ENCODE measurements around the gene IFT57. TPM values are rescaled to one million over a fixed set of nuclear protein-coding genes. Genes with fewer than 3 reads are reported as not detected.

Gene IFT57
- total RNA-seq, 1 donor from 2014 or later, result 27.5 TPM

DNA sequence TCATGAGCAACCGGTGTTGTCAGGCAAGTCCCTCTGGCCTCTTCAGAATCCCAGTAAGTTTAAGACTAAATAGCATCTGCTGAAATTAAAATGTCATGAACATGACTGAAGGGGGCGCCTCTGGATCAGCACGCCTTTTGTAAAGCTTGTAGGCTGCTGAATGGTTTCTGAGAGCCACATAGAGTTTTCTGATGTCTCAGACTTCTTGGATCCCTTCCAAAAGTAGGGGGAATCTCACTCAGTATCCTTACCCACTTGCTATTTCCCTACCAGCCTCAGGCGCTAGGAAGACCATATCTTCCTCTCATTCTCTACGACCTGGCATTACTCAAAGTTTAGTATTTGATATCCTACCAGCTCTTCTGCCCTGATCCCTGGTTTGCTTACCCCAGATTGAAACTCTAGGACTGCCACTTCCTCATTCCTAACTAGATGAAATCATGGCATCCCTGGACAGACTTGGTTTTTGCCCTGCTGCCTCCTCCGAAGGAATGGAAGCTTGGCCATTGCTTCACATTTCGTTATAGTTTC lies 68.7 kb downstream of the IFT57 start:
- H3K4me3 Mint-ChIP-seq (ENCODE audit: unreplicated experiment), result no peak overlapping the region
- FAIRE-seq (no peak), DNase-seq (ENCODE audit: low read depth) (peak; percentile 49)
- H3K79me2 ChIP-seq (ENCODE audit: insufficient read depth, low read length), result no peaks in the 10 kb centered on the region
- H3K9ac ChIP-seq (ENCODE audit: low read length), result no peak overlapping the region
- no peaks in the 10 kb centered on the region for H4K20me1 ChIP-seq (ENCODE audit: insufficient read depth, low read length)
- H3K27me3 ChIP-seq (ENCODE audit: insufficient read depth, low read length), result no peaks in the 10 kb centered on the region
- H3K9me3 Mint-ChIP-seq (ENCODE audit: unreplicated experiment), result no peaks in the 10 kb centered on the region
- no peaks in the 10 kb centered on the region for H3K36me3 Mint-ChIP-seq (ENCODE audit: low read depth, unreplicated experiment)
- peaks cover 5% of the 10 kb centered on the region for H3K4me1 ChIP-seq (ENCODE audit: insufficient read depth, low read length)
- no peaks in the 10 kb centered on the region for H3K27me3 Mint-ChIP-seq (ENCODE audit: low read depth, unreplicated experiment)
- no peak for TF ChIP-seq EZH2 (IDR thresholded peaks at IDR 0.05; ENCODE audit: insufficient read depth, low read length)
- TF ChIP-seq, protein P1, sequence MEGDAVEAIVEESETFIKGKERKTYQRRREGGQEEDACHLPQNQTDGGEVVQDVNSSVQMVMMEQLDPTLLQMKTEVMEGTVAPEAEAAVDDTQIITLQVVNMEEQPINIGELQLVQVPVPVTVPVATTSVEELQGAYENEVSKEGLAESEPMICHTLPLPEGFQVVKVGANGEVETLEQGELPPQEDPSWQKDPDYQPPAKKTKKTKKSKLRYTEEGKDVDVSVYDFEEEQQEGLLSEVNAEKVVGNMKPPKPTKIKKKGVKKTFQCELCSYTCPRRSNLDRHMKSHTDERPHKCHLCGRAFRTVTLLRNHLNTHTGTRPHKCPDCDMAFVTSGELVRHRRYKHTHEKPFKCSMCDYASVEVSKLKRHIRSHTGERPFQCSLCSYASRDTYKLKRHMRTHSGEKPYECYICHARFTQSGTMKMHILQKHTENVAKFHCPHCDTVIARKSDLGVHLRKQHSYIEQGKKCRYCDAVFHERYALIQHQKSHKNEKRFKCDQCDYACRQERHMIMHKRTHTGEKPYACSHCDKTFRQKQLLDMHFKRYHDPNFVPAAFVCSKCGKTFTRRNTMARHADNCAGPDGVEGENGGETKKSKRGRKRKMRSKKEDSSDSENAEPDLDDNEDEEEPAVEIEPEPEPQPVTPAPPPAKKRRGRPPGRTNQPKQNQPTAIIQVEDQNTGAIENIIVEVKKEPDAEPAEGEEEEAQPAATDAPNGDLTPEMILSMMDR (IDR thresholded peaks at IDR 0.05; ENCODE audit: insufficient read depth, low read depth, low read length), result peak; percentile 38
- no peaks in the 10 kb centered on the region for H3K9me3 ChIP-seq (ENCODE audit: insufficient read depth, low read depth, low read length)
- H3K4me1 Mint-ChIP-seq (ENCODE audit: low read depth, unreplicated experiment), result peaks cover 10% of the 10 kb centered on the region
- no peak overlapping the region for H3K27ac ChIP-seq (ENCODE audit: low read depth, low read length)
- no peak overlapping the region for H3K4me3 ChIP-seq (ENCODE audit: insufficient read depth, low read depth, low read length)
- peak overlapping the region; percentile 98 for H3K27ac Mint-ChIP-seq (ENCODE audit: unreplicated experiment)
- H3K36me3 ChIP-seq (ENCODE audit: insufficient read depth, low read length), result no peaks in the 10 kb centered on the region
- H2AFZ ChIP-seq (ENCODE audit: low read depth, low read length), result no peak overlapping the region
- H3K4me2 ChIP-seq (ENCODE audit: low read length), result peak overlapping the region; percentile 32

DNA sequence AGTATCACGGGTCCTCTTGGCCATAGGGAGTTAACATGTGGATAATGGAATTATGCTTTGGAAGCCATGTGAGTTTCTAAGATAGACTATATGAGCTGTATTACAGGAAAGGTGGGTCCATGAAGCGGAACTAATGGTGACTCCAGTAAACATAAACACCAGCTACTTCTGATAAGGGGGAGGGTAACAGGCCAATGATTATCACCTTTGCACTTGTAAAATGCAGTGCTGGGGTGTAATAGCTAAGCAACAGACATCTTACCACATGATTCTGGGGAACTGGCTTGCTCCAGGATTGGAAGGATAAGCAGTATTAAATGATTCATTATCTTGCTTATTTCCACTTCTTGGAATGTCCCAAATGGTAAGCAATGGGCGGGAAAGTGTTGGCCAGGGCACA lies 70.0 kb downstream of the IFT57 start:
- Mint-ChIP-seq H3K9me3 (ENCODE audit: unreplicated experiment) (no peaks in the 10 kb centered on the region), H3K4me1 (ENCODE audit: low read depth, unreplicated experiment) (peaks cover 10% of the 10 kb centered on the region), H3K27me3 (ENCODE audit: low read depth, unreplicated experiment) (no peaks in the 10 kb centered on the region), H3K27ac (ENCODE audit: unreplicated experiment) (no peak overlapping the region), H3K36me3 (ENCODE audit: low read depth, unreplicated experiment) (no peaks in the 10 kb centered on the region), H3K4me3 (ENCODE audit: unreplicated experiment) (no peak overlapping the region)
- no peak overlapping the region for H3K9ac ChIP-seq (ENCODE audit: low read length)
- TF ChIP-seq, protein P1 (IDR thresholded peaks at IDR 0.05; ENCODE audit: insufficient read depth, low read depth, low read length), result no peak
- no peak for TF ChIP-seq EZH2 (IDR thresholded peaks at IDR 0.05; ENCODE audit: insufficient read depth, low read length)
- FAIRE-seq, result no peak
- H2AFZ ChIP-seq (ENCODE audit: low read depth, low read length), result no peak overlapping the region
- no peaks in the 10 kb centered on the region for H4K20me1 ChIP-seq (ENCODE audit: insufficient read depth, low read length)
- no peak overlapping the region for H3K4me3 ChIP-seq (ENCODE audit: insufficient read depth, low read depth, low read length)
- no peak for DNase-seq (ENCODE audit: low read depth)
- H3K4me1 ChIP-seq (ENCODE audit: insufficient read depth, low read length), result peaks cover 5% of the 10 kb centered on the region
- H3K27me3 ChIP-seq (ENCODE audit: insufficient read depth, low read length), result no peaks in the 10 kb centered on the region
- H3K36me3 ChIP-seq (ENCODE audit: insufficient read depth, low read length), result no peaks in the 10 kb centered on the region
- H3K9me3 ChIP-seq (ENCODE audit: insufficient read depth, low read depth, low read length), result no peaks in the 10 kb centered on the region
- H3K79me2 ChIP-seq (ENCODE audit: insufficient read depth, low read length), result no peaks in the 10 kb centered on the region
- H3K4me2 ChIP-seq (ENCODE audit: low read length), result no peak overlapping the region
- H3K27ac ChIP-seq (ENCODE audit: low read depth, low read length), result no peak overlapping the region

DNA sequence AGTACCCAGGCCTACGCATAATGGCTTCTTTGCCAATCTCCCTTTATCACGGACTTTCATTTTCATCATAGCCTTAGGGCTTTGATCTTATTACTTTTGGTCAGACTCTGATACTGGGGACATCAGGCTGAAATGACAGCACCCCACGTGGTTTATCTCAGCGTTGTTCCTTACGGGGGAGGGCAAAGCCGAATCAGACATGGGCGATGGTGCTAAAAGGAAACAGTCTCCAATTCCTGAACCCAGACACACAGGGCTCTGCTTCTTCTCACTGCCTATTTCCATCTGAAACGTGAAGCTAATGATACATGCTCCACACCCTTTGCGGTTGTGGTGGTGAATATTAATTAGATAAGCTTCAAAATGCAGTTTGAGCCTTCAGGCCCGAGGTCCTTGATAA lies 72.0 kb downstream of the IFT57 start:
- TF ChIP-seq, protein P1 (IDR thresholded peaks at IDR 0.05; ENCODE audit: insufficient read depth, low read depth, low read length), result no peak
- TF ChIP-seq EZH2 (IDR thresholded peaks at IDR 0.05; ENCODE audit: insufficient read depth, low read length), result no peak
- Mint-ChIP-seq H3K4me3 (ENCODE audit: unreplicated experiment) (no peak overlapping the region), H3K9me3 (ENCODE audit: unreplicated experiment) (peaks cover 3% of the 10 kb centered on the region), H3K36me3 (ENCODE audit: low read depth, unreplicated experiment) (no peaks in the 10 kb centered on the region), H3K27ac (ENCODE audit: unreplicated experiment) (no peak overlapping the region), H3K4me1 (ENCODE audit: low read depth, unreplicated experiment) (peaks cover 10% of the 10 kb centered on the region), H3K27me3 (ENCODE audit: low read depth, unreplicated experiment) (no peaks in the 10 kb centered on the region)
- no peak overlapping the region for H3K9ac ChIP-seq (ENCODE audit: low read length)
- no peaks in the 10 kb centered on the region for H3K36me3 ChIP-seq (ENCODE audit: insufficient read depth, low read length)
- no peak overlapping the region for H3K4me2 ChIP-seq (ENCODE audit: low read length)
- H3K27me3 ChIP-seq (ENCODE audit: insufficient read depth, low read length), result no peaks in the 10 kb centered on the region
- peaks cover 5% of the 10 kb centered on the region for H3K4me1 ChIP-seq (ENCODE audit: insufficient read depth, low read length)
- no peaks in the 10 kb centered on the region for H3K79me2 ChIP-seq (ENCODE audit: insufficient read depth, low read length)
- H2AFZ ChIP-seq (ENCODE audit: low read depth, low read length), result no peak overlapping the region
- DNase-seq (ENCODE audit: low read depth) (no peak), FAIRE-seq (no peak)
- no peak overlapping the region for H3K4me3 ChIP-seq (ENCODE audit: insufficient read depth, low read depth, low read length)
- H3K9me3 ChIP-seq (ENCODE audit: insufficient read depth, low read depth, low read length), result peaks cover 3% of the 10 kb centered on the region
- no peaks in the 10 kb centered on the region for H4K20me1 ChIP-seq (ENCODE audit: insufficient read depth, low read length)
- H3K27ac ChIP-seq (ENCODE audit: low read depth, low read length), result no peak overlapping the region
